Nephron (organoid): Measurements from ENCODE around the gene L3MBTL4.
"Not testable (repeated sequence)": the region's sequence is repeated elsewhere in the genome, so short reads cannot be mapped to it uniquely, and the experiment has no call there.

Source experiments
- H3K27ac Mint-ChIP-seq, 3 experiments: 2 replicates each; pipeline ENCODE4 v1.8.0; 2020; ENCODE audit warnings: mixed read lengths in 3 of 3, mild to moderate bottlenecking in 2 of 3, moderate library complexity in 1 of 3
- H3K27me3 Mint-ChIP-seq: 2 replicates; pipeline ENCODE4 v1.8.0; 2021; ENCODE audit warnings: low read depth, mild to moderate bottlenecking, moderate library complexity, mixed read lengths
- H3K36me3 Mint-ChIP-seq: 2 replicates; pipeline ENCODE4 v1.8.0; 2020; ENCODE audit warnings: low read depth, mixed read lengths
- H3K4me1 Mint-ChIP-seq: 2 replicates; pipeline ENCODE4 v1.8.0; 2020; ENCODE audit warnings: mixed read lengths
- H3K4me3 Mint-ChIP-seq, 3 experiments: 2 replicates each; pipeline ENCODE4 v1.8.0; 2020; ENCODE audit warnings: mild to moderate bottlenecking in 3 of 3, mixed read lengths in 3 of 3, moderate library complexity in 2 of 3
- H3K9me3 Mint-ChIP-seq: 2 replicates; pipeline ENCODE4 v1.8.0; 2020; ENCODE audit warnings: mixed read lengths
- CTCF ChIP-seq, 3 experiments: fragments of 200-600 bp; sonication (generic); IDR thresholded peaks; one replicate each; pipeline ENCODE4 v1.5.0; 2021; ENCODE audit warnings: antibody characterized with exemption in 3 of 3; ENCODE audit not compliant: unreplicated experiment in 3 of 3

Gene L3MBTL4

GRCh38 chr18:6412933-6413472, 1.7 kb downstream of the L3MBTL4 start:
- H3K9me3 Mint-ChIP-seq = no peaks in the 10 kb centered on the region
- H3K36me3 Mint-ChIP-seq = no peaks in the 10 kb centered on the region
- H3K4me3 Mint-ChIP-seq = peak overlapping the region; percentile 76 to 89 (median 86)
- H3K27ac Mint-ChIP-seq = no peak overlapping the region
- H3K4me1 Mint-ChIP-seq = peaks cover 3% of the 10 kb centered on the region
- TF ChIP-seq CTCF (IDR thresholded peaks at IDR 0.05; ENCODE audit: unreplicated experiment in 3 of 3) = no peak
- H3K27me3 Mint-ChIP-seq = peaks cover 73% of the 10 kb centered on the region

- H3K4me3 Mint-ChIP-seq = peak overlapping the region in 1 of 3 experiments; percentile 15
- H3K4me1 Mint-ChIP-seq = peaks cover 3% of the 10 kb centered on the region
- no peak for TF ChIP-seq CTCF (IDR thresholded peaks at IDR 0.05; ENCODE audit: unreplicated experiment in 3 of 3)
- H3K27ac Mint-ChIP-seq = no peak overlapping the region
- peaks cover 59% of the 10 kb centered on the region for H3K27me3 Mint-ChIP-seq
- no peaks in the 10 kb centered on the region for H3K9me3 Mint-ChIP-seq
- H3K36me3 Mint-ChIP-seq = no peaks in the 10 kb centered on the region
These were observed 3.3 kb downstream of the L3MBTL4 start for GRCh38 chr18:6411382-6411781.

GRCh38 chr18:6409933-6410332, 4.8 kb downstream of the L3MBTL4 start:
- Mint-ChIP-seq H3K4me1 (peaks cover 10% of the 10 kb centered on the region), H3K4me3 (no peak overlapping the region), H3K9me3 (no peaks in the 10 kb centered on the region), H3K27me3 (peaks cover 44% of the 10 kb centered on the region), H3K27ac (no peak overlapping the region), H3K36me3 (no peaks in the 10 kb centered on the region)
- no peak for TF ChIP-seq CTCF (IDR thresholded peaks at IDR 0.05; ENCODE audit: unreplicated experiment in 3 of 3)

GRCh38 chr18:6408543-6408942, 6.2 kb downstream of the L3MBTL4 start:
- H3K27ac Mint-ChIP-seq, H3K4me3 Mint-ChIP-seq, H3K4me1 Mint-ChIP-seq, H3K36me3 Mint-ChIP-seq, H3K9me3 Mint-ChIP-seq: not testable (repeated sequence)
- H3K27me3 Mint-ChIP-seq = peaks cover 40% of the 10 kb centered on the region

- Mint-ChIP-seq H3K36me3 (no peaks in the 10 kb centered on the region), H3K27me3 (peaks cover 29% of the 10 kb centered on the region)
These were observed 7.7 kb downstream of the L3MBTL4 start for GRCh38 chr18:6406910-6407470.

More at GRCh38 chr18:6406910-6407470, 7.7 kb downstream of the L3MBTL4 start:
- Mint-ChIP-seq H3K4me3 (no peak overlapping the region), H3K4me1 (peaks cover 6% of the 10 kb centered on the region), H3K27ac (peak overlapping the region in 2 of 3 experiments; percentile 3 to 38), H3K9me3 (no peaks in the 10 kb centered on the region)
- no peak for TF ChIP-seq CTCF (IDR thresholded peaks at IDR 0.05; ENCODE audit: unreplicated experiment in 3 of 3)
